GM18951 (cell line): ENCODE data around the gene PSMD14.

Experiments used
- POLR2A ChIP-seq: IDR thresholded peaks from 4 replicates; pipeline ENCODE4 v1.6.1; 2011; ENCODE audit warnings: mild to moderate bottlenecking; ENCODE audit not compliant: insufficient read length, insufficient read depth; ENCODE audit errors: extremely low read depth
- in situ Hi-C: fragments of 300-500 bp; cut with MboI; formaldehyde crosslinking; loops from one replicate; pipeline ENCODE4 v1.12.0; 2022; ENCODE audit warnings: low sequenced_read_pairs, mixed read lengths, inconsistent platforms; ENCODE audit not compliant: unreplicated experiment

Gene PSMD14

DNA sequence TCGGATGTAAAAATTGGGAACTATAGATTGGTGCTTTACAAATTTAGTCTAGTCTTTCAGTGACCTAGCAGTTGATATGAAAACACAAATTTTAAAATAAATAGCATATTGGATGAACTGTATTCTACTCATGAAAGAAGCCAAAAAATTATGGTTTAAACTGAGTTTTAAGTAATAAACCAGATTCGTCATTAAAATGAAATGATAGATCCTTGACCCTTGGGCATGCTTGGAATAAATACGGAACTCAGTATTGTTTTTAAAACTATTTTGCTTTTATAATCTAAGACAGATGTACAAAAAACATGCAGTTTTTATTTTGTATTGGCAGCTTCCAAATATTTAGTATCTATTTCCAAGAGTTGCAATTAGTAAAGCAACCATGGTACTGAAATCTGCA lies 73.3 kb downstream of the PSMD14 start:
- in situ Hi-C loops, result no loop called here
- no peak for TF ChIP-seq POLR2A

DNA sequence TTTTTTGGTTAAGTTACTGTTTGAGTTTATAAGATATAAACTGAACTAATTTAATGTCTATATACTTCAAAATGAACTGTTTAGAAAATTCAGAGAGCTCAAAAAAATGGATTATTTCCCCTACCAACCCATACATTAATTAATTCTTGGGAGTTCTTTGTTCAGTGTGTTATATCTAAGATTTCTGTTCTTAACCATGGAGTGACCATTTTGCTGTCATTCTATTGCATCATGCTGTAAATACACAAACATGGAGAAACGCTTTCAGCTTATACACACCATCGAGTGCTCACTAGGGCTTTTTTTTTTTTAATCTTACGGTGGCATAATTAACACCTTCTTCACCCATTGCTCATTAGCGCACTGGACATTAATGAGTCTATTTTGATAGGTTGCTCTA lies 74.5 kb downstream of the PSMD14 start:
- in situ Hi-C loops, result no loop called here
- no peak for TF ChIP-seq POLR2A

DNA sequence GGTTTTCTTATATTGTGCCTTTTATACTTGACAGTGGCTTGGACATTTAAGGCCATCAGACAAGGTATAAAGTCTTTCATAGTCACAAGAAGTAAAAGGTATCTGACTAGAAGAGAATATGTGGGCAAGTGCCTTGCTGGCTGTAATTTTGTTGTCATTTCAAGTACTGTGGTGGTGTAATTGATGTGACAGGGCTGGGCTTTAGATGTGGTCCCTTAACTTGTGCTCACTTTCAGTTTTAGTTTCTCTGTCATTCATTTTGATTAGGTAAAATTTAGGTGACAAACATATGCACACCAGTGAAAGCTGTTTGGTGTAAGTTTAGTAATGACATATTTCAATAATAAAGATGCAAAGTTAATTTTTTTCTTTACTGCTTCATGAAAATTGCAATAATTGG lies 76.6 kb downstream of the PSMD14 start:
- TF ChIP-seq POLR2A, result no peak
- in situ Hi-C loops, result no loop called here

DNA sequence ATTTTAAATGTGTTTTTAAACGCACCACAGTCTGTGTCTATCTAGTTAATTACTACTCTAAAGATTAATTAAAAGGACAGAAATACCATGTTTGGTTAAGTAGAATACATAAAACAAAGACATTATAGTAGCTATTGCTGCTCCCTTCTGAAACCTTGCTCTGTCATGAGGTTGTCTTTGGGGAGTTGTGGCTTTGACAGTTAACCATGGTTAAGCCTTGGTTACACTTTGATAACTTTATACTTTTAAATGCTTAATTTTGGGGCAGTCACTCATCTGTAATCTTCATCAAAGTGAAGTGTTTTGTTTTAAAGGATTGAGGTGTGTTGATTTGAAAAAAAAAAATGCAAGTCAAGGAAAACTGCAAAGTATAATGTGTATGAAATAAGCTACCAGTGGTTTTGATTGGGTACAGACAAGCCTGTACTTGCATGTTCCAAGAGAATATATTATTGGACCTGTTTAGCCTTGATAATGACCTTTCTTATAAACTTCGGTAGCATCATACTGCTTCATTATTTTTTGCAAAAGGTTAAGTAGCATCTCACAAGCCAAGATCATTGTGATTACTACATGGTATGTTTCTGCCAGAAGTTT lies 78.1 kb downstream of the PSMD14 start:
- TF ChIP-seq POLR2A, result no peak
- in situ Hi-C loops, result no loop called here

DNA sequence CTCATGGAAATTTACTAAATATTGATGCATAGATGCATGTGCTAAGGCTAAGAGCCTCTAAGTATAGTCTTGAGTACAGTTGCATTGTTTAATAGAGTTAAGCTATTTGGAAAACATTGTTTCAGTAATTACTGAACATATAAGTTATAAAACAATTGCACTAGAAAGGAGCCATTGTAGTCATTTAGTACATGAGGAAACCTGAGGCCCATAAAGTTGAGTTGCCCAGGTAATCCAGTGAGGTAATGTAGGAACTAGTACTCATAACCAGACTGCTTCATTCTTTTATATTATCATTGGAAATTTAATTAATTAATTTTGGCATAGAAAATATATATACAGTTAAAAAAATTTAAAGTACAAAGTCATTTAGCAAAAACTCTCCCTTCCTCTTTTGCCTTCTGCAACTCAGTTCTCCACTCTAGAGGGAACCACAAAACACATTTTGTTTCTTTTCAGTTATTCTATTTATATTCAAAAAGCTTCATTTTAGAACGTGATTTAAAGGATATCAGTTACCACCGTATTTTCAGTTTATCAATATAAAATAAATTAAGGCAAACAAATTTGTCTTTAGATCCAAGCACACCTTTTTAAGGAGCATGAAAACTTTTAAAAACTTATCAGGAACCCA lies 80.0 kb downstream of the PSMD14 start:
- in situ Hi-C loops, result no loop called here

DNA sequence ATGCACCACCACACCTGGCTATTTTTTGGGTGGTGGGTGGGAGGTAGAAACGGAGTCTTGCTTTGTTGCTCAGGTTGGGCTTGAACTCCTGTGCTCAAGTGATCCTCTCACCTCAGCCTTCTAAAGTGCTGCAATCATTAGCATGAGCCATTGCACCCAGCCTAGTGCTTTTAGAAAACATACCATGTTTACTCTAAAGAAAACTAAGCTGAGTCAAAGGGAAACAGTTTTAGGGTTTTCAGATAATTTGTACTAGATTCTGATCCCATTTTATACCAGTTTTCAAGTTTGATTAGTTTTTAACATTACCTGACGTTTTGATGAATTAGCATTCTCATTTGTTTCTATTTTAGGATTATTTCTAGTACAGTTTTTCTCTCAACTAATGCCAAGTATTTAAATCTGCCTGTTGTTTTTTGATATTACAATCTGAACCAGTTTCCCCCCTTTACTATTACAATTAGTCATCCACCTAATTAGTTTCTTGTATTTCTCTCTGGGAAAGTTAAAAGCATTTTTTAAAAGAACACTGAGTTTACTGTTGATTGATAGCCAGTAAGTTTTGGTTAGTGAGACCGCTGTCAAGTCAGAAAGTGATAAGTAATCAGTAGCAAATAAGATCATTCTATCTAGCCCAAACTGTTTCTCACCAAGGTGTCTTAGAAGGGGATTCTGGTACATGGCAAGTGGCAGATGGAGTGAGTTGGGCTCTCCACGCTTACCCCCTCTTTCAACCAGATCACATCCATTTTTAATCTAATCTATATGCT lies 83.7 kb downstream of the PSMD14 start:
- in situ Hi-C loops, result no loop called here
- TF ChIP-seq POLR2A, result no peak

More for the DNA sequence above, 80.0 kb downstream of the PSMD14 start:
- TF ChIP-seq POLR2A, result no peak

DNA sequence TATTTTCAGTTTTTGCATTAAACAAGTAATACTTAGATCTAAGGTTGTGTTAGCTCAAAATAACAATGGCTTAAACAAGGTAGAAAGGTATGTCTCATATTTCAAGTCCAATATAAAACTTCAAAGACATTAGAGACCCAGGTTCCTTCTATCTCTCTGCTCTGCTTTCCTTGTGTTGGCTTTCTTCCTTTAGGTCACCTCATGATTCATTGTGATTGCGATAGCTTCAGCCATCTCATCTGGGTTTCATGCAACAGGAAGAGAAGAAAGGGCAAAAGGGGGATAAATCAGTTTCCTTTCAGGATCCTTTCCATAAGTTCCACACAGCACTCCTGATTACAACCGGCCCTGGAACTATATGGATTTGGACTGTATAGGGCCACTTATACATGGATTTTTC lies 91.9 kb downstream of the PSMD14 start:
- in situ Hi-C loops, result no loop called here
- TF ChIP-seq POLR2A, result no peak

DNA sequence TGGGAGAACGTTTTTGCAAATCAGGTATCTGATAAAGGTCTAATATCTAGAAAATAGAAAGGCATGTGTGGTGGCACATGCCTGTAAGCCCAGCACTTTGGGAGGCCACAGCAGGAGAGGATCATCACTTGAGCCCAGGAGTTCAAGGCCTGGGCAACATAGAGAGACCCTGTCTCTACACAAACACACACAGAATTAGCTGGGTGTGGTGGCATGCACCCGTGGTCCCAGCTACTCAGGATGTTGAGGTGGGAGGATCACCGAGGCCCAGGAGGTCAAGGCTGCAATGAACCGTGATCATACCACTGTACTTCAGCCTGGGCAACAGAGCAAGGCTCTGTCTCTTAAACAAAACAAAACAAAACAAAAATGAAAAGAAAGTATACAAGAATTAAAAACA lies 94.1 kb downstream of the PSMD14 start:
- TF ChIP-seq POLR2A, result no peak
- in situ Hi-C loops, result no loop called here

DNA sequence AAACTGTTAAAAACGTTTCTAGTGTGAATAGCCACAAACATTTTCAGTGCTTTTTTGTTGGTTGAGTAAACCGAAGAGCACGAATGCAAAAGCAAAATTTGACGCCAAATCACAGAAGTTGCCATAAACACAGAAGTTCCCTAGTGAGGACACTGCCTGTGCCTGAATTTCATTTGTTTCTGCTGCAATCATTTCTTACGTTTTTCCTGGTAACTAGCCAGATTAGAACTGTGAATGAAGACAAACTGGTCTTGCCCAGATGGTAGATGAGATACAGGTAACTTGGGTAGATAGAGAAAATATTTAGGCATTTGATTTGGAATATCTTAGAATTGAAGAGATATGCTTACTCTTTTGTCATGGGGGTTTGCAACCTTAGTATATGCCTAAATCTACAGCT lies 98.1 kb downstream of the PSMD14 start:
- TF ChIP-seq POLR2A, result no peak
- in situ Hi-C loops, result no loop called here

DNA sequence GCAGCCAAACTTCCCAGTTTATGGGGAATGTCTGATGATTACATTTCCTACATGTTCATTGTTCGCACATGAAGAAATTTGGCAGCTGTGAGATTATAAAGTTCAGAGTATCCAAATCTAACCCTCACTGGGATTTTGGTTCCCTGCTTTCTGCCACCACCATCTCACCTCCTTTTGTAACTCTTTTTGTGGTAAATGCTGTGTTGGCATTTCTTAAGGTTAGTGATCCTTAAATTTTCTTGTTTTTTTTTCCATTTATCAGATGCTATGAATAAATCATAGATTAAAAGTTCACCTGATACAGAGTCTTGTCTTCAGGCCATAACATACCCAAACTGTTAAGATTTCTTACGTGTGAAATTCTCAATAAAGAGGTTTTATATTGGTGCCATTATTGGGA lies 99.4 kb downstream of the PSMD14 start:
- no peak for TF ChIP-seq POLR2A

DNA sequence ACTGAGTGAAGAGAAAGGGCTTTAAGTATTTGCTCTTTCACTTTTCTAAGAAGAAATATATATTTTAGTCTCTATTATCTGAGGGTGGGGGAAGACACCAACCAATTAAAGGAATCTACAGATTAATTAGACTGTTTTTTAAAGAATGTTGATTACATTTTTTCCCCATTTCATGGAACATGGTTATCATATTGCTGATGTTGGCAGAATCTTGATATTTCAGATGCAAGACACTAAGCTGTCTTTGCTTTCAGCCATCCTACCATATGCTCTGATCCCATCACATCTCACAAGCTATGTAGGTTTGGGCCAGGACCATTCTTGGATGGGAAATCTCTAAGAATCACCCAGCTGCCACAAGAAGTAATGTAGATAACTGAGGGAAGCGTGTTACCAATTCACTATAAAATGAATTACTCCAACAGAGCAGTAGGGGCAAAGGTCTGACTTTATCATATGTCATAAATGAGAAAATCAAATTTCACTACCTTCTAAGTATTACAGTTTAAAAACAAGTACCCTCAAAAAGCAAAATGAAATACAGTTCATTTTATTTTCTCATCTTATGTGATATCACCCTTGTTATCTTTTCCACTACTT lies 101.2 kb downstream of the PSMD14 start:
- no peak for TF ChIP-seq POLR2A
- in situ Hi-C loops, result no loop called here

More for the DNA sequence above, 99.4 kb downstream of the PSMD14 start:
- in situ Hi-C loops, result no loop called here

DNA sequence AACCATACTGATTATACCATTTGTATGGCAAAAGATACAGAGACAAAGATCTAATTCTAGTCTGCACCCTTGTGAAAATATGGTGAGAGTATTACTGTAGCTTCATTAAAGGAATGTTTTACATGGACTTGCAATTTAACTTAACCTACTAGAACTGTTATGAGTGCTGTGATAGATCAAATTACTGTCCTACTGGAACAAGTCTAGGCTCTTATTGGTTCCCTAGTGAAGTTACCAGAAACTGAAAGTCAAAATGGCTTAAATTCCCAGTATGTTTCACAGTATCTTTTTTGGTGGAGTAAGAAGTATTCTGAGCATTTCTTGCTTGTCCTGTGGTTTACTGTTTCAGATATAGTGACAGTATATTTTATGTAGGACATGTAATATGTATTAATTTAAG lies 104.1 kb downstream of the PSMD14 start:
- no peak for TF ChIP-seq POLR2A
- in situ Hi-C loops, result no loop called here
